A673 (cell line): ENCODE data around the gene CEBPE.

Source experiments
- CTCF ChIP-seq: fragments of 300-800, 200-600 bp; sonication (generic); conservative IDR thresholded peaks from 2 replicates; pipeline ENCODE4 v1.5.1; 2017; ENCODE audit warnings: low read depth, mild to moderate bottlenecking, antibody characterized with exemption, low read length, moderate library complexity, mixed read lengths
- EZH2 ChIP-seq: fragments of 200-600 bp; sonication (generic); IDR thresholded peaks from 2 replicates; pipeline ENCODE4 v1.6.1; 2017; ENCODE audit warnings: borderline replicate concordance, low read depth, mild to moderate bottlenecking, mixed read lengths, antibody characterized with exemption, low read length; ENCODE audit not compliant: poor library complexity, severe bottlenecking

- TF ChIP-seq CTCF (no peak), EZH2 (no peak)
These were observed 17.6 kb upstream of the CEBPE start for GRCh38 chr14:23136566-23137133.
